GM06990 (cell line): ENCODE results near the gene PDRG1.

Source experiments
- DNase-seq: peaks from one replicate; pipeline ENCODE4 v3.0.0-alpha.2; 2011; ENCODE audit not compliant: insufficient read length; ENCODE audit errors: extremely low read depth
- H3K27me3 ChIP-seq: replicated peaks from 2 replicates; pipeline ENCODE4 v1.6.0; 2011; ENCODE audit warnings: low read length; ENCODE audit not compliant: control insufficient read depth, insufficient read depth
- H3K36me3 ChIP-seq: 2 replicates; pipeline ENCODE4 v1.5.1; 2011; ENCODE audit warnings: low read length; ENCODE audit not compliant: control insufficient read depth, insufficient read depth
- H3K4me3 ChIP-seq: replicated peaks from 2 replicates; pipeline ENCODE4 v1.5.1; 2011; ENCODE audit warnings: low read depth, mild to moderate bottlenecking, control low read depth, low read length
- TF ChIP-seq, protein P1 (sequence below): IDR thresholded peaks from 2 replicates; pipeline ENCODE4 v1.5.1; 2011; ENCODE audit warnings: low read length, control low read depth, mild to moderate bottlenecking, inconsistent platforms; ENCODE audit not compliant: insufficient read depth, poor library complexity, severe bottlenecking

PDRG1 gene

DNA sequence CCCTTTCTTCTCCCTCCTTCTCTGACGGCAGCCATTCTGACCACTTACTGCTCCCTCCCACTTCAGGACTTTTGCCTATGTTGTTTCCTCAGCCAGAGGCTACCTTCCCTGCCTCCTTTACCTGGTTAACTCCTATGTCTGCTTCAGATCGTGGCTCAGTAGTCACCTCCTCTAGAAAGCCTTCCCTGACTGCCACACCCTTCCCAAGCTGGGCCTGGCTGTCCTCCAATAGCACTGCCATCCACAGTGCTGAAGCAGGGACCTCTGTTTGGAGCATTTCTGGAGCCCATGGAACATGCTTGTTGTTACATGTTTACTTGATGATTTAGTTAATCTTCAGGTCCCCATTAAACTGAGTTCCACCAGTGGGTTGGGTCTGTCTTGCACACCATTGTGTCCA, 29.9 kb upstream of the PDRG1 start:
- TF ChIP-seq, protein P1, sequence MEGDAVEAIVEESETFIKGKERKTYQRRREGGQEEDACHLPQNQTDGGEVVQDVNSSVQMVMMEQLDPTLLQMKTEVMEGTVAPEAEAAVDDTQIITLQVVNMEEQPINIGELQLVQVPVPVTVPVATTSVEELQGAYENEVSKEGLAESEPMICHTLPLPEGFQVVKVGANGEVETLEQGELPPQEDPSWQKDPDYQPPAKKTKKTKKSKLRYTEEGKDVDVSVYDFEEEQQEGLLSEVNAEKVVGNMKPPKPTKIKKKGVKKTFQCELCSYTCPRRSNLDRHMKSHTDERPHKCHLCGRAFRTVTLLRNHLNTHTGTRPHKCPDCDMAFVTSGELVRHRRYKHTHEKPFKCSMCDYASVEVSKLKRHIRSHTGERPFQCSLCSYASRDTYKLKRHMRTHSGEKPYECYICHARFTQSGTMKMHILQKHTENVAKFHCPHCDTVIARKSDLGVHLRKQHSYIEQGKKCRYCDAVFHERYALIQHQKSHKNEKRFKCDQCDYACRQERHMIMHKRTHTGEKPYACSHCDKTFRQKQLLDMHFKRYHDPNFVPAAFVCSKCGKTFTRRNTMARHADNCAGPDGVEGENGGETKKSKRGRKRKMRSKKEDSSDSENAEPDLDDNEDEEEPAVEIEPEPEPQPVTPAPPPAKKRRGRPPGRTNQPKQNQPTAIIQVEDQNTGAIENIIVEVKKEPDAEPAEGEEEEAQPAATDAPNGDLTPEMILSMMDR = no peak
- Histone ChIP-seq H3K4me3 (no peak overlapping the region), H3K36me3 (no peaks in the 10 kb centered on the region), H3K27me3 (no peaks in the 10 kb centered on the region)
- DNase-seq = no peak

DNA sequence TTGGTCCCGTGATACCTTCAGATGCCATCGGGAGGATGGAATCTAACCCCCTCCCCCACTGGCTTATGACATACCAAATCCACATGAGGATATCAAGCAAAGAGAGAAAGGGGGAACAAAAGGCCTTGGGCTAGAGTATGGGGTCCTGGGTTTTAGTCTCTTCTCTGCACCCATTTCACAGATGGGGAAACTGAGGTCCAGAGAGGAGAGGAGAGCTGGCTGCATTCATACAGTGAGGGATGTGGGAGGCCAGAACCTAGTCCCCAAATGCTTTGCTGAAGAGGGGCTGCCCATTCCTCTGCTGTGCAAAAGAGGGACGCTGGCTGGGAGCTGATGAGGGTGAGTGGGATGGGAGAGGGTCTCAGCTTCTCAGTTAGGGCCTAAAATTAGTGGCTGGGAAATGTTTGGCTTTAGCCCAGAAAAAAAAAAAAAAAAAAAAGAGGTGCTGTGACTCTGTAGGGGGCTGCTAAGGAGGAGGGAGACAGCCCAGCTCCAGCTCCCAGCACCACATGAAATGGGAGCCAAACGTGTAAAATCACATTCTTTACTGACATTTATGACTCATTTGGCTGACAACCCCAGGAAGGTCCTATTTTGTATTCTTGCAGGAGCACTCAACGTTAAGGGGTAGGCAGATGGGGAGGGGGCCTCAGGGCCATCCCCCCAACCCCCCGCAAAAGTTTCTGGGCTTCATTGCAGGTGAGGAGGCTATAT, 28.0 kb upstream of the PDRG1 start:
- DNase-seq = no peak
- TF ChIP-seq, protein P1 = no peak
- Histone ChIP-seq H3K36me3 (no peaks in the 10 kb centered on the region), H3K4me3 (no peak overlapping the region), H3K27me3 (no peaks in the 10 kb centered on the region; the same call in 1 of the 2 replicates)

DNA sequence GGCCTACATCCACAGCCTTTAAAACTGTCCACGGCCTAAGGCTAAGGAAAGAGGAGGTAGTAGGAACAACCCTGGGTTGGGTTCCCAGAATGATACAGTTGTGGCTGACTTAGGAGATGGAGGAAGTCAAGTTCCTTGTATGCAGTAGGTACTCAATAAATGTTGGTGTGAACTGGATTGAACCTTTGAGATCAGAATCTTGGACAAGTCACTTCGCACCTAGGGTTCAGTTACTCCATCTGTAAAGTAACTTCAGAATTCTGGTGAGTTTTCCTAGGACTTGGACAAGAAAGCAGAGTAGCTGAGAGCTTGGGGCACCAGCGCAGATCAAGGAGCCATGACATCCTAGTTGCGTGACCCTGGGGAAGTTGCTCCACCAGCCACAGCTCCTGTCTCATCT, 25.2 kb upstream of the PDRG1 start:
- Histone ChIP-seq H3K4me3 (no peak overlapping the region), H3K27me3 (peaks cover 2% of the 10 kb centered on the region), H3K36me3 (no peaks in the 10 kb centered on the region)
- no peak for DNase-seq
- TF ChIP-seq, protein P1 = no peak

DNA sequence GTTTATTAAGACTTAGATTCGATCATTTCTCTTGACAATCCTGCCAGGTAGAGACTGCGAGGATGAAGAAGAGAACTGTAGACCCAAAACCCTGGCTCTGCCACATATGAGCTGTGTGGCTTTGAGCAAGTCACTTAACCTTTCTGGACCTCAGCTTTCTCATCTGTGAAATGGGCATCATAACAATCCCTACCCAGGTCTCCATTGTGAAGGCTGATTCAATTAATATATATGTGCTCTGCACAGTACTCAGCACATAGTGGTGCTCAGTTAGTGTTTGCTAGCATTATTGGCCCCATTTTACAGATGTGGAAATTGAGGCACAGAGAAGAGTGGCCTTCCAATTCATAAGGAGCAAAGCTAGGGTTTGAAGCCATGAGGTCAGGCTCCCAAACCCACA, 24.0 kb upstream of the PDRG1 start:
- Histone ChIP-seq H3K27me3 (peaks cover 2% of the 10 kb centered on the region), H3K4me3 (no peak overlapping the region), H3K36me3 (no peaks in the 10 kb centered on the region)
- TF ChIP-seq, protein P1 = no peak
- no peak for DNase-seq

DNA sequence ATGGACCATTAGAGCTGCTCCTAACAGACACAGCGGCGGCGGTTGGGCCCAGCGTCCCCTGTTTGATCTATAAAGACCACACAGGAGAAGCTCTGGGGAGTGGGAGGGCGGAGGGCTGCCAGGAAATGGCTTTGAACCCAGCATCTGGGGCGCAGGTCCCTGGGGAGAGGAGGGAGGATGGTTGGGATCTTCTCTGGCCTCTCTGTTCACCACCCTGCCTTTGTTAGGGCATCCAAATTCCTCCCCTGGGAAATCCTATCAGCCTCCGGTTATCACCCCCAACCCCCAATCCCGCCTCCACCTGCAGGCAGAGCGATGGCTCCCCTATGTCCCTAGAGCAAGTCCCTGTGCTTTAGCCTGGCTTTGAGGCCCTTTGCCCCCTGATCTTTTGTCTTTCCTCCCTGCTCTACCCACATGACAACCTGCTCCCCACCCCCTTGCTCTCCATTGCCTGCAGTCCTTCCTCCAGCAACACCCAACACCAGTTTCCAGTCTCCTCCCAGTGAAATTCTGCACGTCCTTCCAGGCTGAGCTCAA, 23.2 kb upstream of the PDRG1 start:
- H3K4me3 ChIP-seq = no peak overlapping the region
- TF ChIP-seq, protein P1 = no peak
- DNase-seq = no peak
- no peaks in the 10 kb centered on the region for H3K36me3 ChIP-seq
- H3K27me3 ChIP-seq = peaks cover 2% of the 10 kb centered on the region
